RWPE1 (cell line): ENCODE data around the gene SLC30A9.
A peak's percentile ranks its signal among the peaks of the same experiment; 100 is the strongest.

Source experiments
- CTCF ChIA-PET: fragments of 350-600 bp; sonication (Branson Sonifier 250); formaldehyde crosslinking; extraction: SDS; loops from one replicate; lab custom pipeline; 2021; lab: Yijun Ruan, JAX
- POLR2A ChIA-PET: fragments of 400-600 bp; formaldehyde crosslinking; extraction: SDS; loops from one replicate; lab custom pipeline; 2020; ENCODE audit warnings: antibody characterized with exemption; ENCODE audit not compliant: low non-redundant PET; lab: Yijun Ruan, JAX
- DNase-seq: peaks from one replicate; pipeline ENCODE4 v3.0.0; 2012; ENCODE audit warnings: low spot score
- H3K27ac ChIP-seq: fragments of 450-650 bp; 2 replicates; pipeline ENCODE4 v1.5.1; 2017
- CTCF ChIP-seq: fragments of 450-650 bp; conservative IDR thresholded peaks from 2 replicates; pipeline ENCODE4 v1.5.1; 2017; ENCODE audit warnings: low read depth, mild to moderate bottlenecking

Gene SLC30A9

GRCh38 chr4:41990365-41991111 is at the start of gene SLC30A9:
TSS of gene SLC30A9 (plus strand) at chr4:41990530. CDS start at chr4:41990652, 122 bp downstream.
- POLR2A ChIA-PET = interaction anchor here (0.7 kb wide), 1 partner anchor 335 kb away, joined by 3 read pairs; no protein-coding TSS in a partner anchor
- CTCF ChIA-PET = interaction anchor here (0.6 kb wide), 3 partner anchors 63 to 1770 kb away, joined by 3 to 4 read pairs (median 4); no protein-coding TSS in a partner anchor
- peak; percentile 97 for DNase-seq
- no peak; the same call in 1 of the 2 replicates for TF ChIP-seq CTCF
- peak within 1 kb of the TSS; percentile 76 for H3K27ac ChIP-seq

DNA sequence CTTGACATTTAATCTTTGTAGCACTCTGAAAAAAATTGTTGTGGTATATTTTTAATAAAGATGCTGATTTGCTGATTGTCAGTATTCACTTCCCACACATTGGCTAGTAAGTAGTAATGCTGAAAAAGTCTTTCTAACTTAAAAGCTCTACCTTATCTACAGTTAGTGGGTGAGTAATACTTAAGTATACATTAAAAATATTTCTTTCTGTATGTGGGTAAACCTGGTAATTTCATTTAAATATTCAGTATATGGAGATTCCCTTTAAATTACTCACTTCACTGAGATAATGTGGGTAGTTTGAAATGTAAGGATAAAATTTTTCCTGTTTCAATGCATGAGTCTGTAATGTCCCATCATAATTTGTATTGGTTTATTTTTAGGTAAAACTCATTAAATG is 49.5 kb upstream of the SLC30A9 start:
- no peak for DNase-seq
- ChIA-PET CTCF (no interaction called here), POLR2A (no interaction called here)
- no peak overlapping the region for H3K27ac ChIP-seq
- no peak for TF ChIP-seq CTCF

- CTCF ChIA-PET = no interaction called here
- no peak overlapping the region for H3K27ac ChIP-seq
- no peak for TF ChIP-seq CTCF
- POLR2A ChIA-PET = no interaction called here
- DNase-seq = no peak
These were observed 46.8 kb upstream of the SLC30A9 start for GRCh38 chr4:41943506-41943905.

GRCh38 chr4:41944089-41944488 is 46.2 kb upstream of the SLC30A9 start:
- DNase-seq = no peak
- no peak for TF ChIP-seq CTCF
- no peak overlapping the region for H3K27ac ChIP-seq
- CTCF ChIA-PET = no interaction called here
- POLR2A ChIA-PET = no interaction called here

DNA sequence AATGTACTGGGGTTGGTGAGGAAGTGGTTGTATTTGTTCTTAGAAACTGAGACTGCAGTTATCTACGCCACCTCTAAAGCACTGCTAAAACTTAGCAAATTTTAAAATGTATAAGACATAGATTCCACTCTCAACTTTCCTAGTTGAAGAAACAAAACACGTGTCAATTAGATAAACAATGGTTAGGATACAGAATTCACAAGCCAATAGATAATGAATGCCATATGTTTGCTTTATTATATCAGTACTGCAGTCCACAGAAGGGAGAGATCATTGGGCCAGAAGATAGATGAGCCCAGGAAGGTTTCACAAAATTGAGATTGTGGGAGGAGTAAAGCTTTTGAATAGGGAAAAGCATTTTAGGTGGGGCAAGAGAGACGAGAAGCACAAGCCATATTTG is 40.8 kb upstream of the SLC30A9 start:
- H3K27ac ChIP-seq = no peak overlapping the region
- no peak for DNase-seq
- CTCF ChIA-PET = no interaction called here
- POLR2A ChIA-PET = no interaction called here
- TF ChIP-seq CTCF = no peak

DNA sequence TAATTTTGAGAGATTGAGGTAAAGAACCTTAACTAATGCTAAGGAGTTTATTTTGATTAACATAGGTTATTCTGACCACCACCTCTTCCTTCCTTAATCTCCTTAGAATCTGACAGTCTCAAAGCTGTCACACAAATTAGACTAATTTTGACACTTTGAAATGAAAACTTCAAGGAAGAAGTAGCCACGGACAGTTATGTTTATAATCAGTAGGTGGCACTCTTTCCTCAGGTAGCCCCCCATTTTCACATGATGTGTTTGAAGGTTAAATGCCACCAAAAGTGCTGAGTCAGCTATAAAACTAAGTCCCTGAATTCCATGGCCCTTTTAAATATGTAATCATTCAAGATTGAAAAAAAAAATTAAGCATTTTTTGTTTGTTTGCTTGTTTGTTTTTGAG is 32.7 kb upstream of the SLC30A9 start:
- DNase-seq = peak; percentile 9
- POLR2A ChIA-PET = no interaction called here

More for the DNA sequence above, 32.7 kb upstream of the SLC30A9 start:
- TF ChIP-seq CTCF = peak; percentile 16; the same call in 1 of the 2 replicates
- no peak overlapping the region for H3K27ac ChIP-seq
- CTCF ChIA-PET = interaction anchor here (0.6 to 0.7 kb wide), 3 partner anchors 44 to 1406 kb away, joined by 3 to 8 read pairs (median 6); no protein-coding TSS in a partner anchor
